DND-41 (cell line): ENCODE data around the gene RAB8A.
"Not testable (repeated sequence)": the region's sequence is repeated elsewhere in the genome, so short reads cannot be mapped to it uniquely, and the experiment has no call there.

Source experiments
- ATAC-seq: fragments of 200-7000 bp; cut with Tn5 transposase; 3 replicates; pipeline ENCODE4 v1.9.1; 2021; ENCODE audit warnings: low read depth; ENCODE audit not compliant: insufficient read depth
- DNase-seq: peaks from one replicate; pipeline ENCODE4 v3.0.0-alpha.2; 2020
- H2AFZ ChIP-seq: 2 replicates; pipeline ENCODE4 v1.6.0; 2012; ENCODE audit warnings: low read depth, low read length
- H3K27ac ChIP-seq: 2 replicates; pipeline ENCODE4 v1.5.1; 2012; ENCODE audit warnings: low read length, inconsistent platforms
- H3K27me3 ChIP-seq: fragments of 200-600 bp; sonication (generic); 2 replicates; pipeline ENCODE4 v1.6.0; 2012; ENCODE audit warnings: low read length, mild to moderate bottlenecking, inconsistent platforms; ENCODE audit not compliant: insufficient read depth, poor library complexity
- H3K36me3 ChIP-seq: 2 replicates; pipeline ENCODE4 v1.5.1; 2012; ENCODE audit warnings: low read length, inconsistent platforms; ENCODE audit not compliant: insufficient read depth
- H3K4me1 ChIP-seq: 2 replicates; pipeline ENCODE4 v1.5.1; 2012; ENCODE audit warnings: mild to moderate bottlenecking, low read length; ENCODE audit not compliant: insufficient read depth
- H3K4me2 ChIP-seq: 2 replicates; pipeline ENCODE4 v1.6.0; 2012; ENCODE audit warnings: mild to moderate bottlenecking, moderate library complexity, low read length, inconsistent platforms; ENCODE audit not compliant: insufficient read depth
- H3K4me3 ChIP-seq, 2 experiments: fragments of 200-600 bp in 1 of 2; shearing (Covaris generic) in 1 of 2; 2 replicates each; pipeline ENCODE4 v1.5.1; 2012 to 2016; ENCODE audit warnings: inconsistent platforms in 2 of 2, low read length in 2 of 2, mild to moderate bottlenecking in 2 of 2, low read depth in 1 of 2, moderate library complexity in 1 of 2
- H3K79me2 ChIP-seq: 2 replicates; pipeline ENCODE4 v1.6.0; 2012; ENCODE audit warnings: low read length, inconsistent platforms; ENCODE audit not compliant: insufficient read depth
- H3K9ac ChIP-seq: 2 replicates; pipeline ENCODE4 v1.6.0; 2012; ENCODE audit warnings: low read depth, mild to moderate bottlenecking, inconsistent platforms, low read length, moderate library complexity
- H3K9me3 ChIP-seq: 2 replicates; pipeline ENCODE4 v1.5.1; 2012; ENCODE audit warnings: low read length, moderate library complexity, mild to moderate bottlenecking, inconsistent platforms; ENCODE audit not compliant: insufficient read depth, severe bottlenecking
- H4K20me1 ChIP-seq: 2 replicates; pipeline ENCODE4 v1.6.0; 2012; ENCODE audit warnings: low read length; ENCODE audit not compliant: insufficient read depth
- CTCF ChIP-seq: IDR thresholded peaks from 2 replicates; pipeline ENCODE4 v1.5.1; 2012; ENCODE audit warnings: borderline replicate concordance, low read length, moderate library complexity, mild to moderate bottlenecking; ENCODE audit not compliant: poor library complexity, severe bottlenecking; ENCODE audit errors: extremely low read depth
- EZH2 ChIP-seq: IDR thresholded peaks from 3 replicates; pipeline ENCODE4 v1.6.1; 2012; ENCODE audit warnings: borderline replicate concordance, low read depth, mild to moderate bottlenecking, moderate library complexity, low read length, inconsistent platforms; ENCODE audit not compliant: severe bottlenecking

The RAB8A gene

GRCh38 chr19:16116067-16116466 is 4.4 kb downstream of the RAB8A start:
- Histone ChIP-seq H3K9ac (no peak overlapping the region), H2AFZ (no peak overlapping the region), H3K4me3 (no peak overlapping the region), H3K4me2 (0 out of 2 replicates have a peak overlapping the region, but pooled peaks have one; percentile 4), H3K36me3 (peaks cover 73% of the 10 kb centered on the region), H3K27ac (no peak overlapping the region), H4K20me1 (peaks cover 54% of the 10 kb centered on the region), H3K9me3 (no peaks in the 10 kb centered on the region), H3K79me2 (peaks cover 70% of the 10 kb centered on the region), H3K27me3 (no peaks in the 10 kb centered on the region), H3K4me1 (peaks cover 35% of the 10 kb centered on the region)
- TF ChIP-seq EZH2 (no peak), CTCF (no peak)
- DNase-seq (no peak), ATAC-seq (no peak)

GRCh38 chr19:16117594-16118033 is 5.9 kb downstream of the RAB8A start:
- H3K9me3 ChIP-seq = no peaks in the 10 kb centered on the region
- ATAC-seq (no peak), DNase-seq (no peak)
- peaks cover 63% of the 10 kb centered on the region for H3K79me2 ChIP-seq
- no peaks in the 10 kb centered on the region for H3K27me3 ChIP-seq
- TF ChIP-seq CTCF (peak; percentile 7), EZH2 (no peak)
- H3K4me2 ChIP-seq = no peak overlapping the region
- H4K20me1 ChIP-seq = peaks cover 56% of the 10 kb centered on the region
- no peak overlapping the region for H3K4me3 ChIP-seq
- no peak overlapping the region for H3K9ac ChIP-seq
- peaks cover 28% of the 10 kb centered on the region for H3K4me1 ChIP-seq
- no peak overlapping the region for H2AFZ ChIP-seq
- H3K36me3 ChIP-seq = peaks cover 80% of the 10 kb centered on the region
- H3K27ac ChIP-seq = no peak overlapping the region

- Histone ChIP-seq H3K9me3 (no peaks in the 10 kb centered on the region), H3K27ac (no peak overlapping the region), H3K27me3 (no peaks in the 10 kb centered on the region), H3K9ac (no peak overlapping the region), H3K4me3 (no peak overlapping the region), H4K20me1 (peaks cover 55% of the 10 kb centered on the region), H2AFZ (no peak overlapping the region), H3K4me2 (no peak overlapping the region), H3K79me2 (peaks cover 53% of the 10 kb centered on the region), H3K4me1 (peaks cover 19% of the 10 kb centered on the region), H3K36me3 (peaks cover 83% of the 10 kb centered on the region)
- TF ChIP-seq CTCF (no peak), EZH2 (no peak)
- DNase-seq (no peak), ATAC-seq (no peak)
Measured at GRCh38 chr19:16118489-16119033, 6.9 kb downstream of the RAB8A start.

- Histone ChIP-seq H3K36me3 (peaks cover 87% of the 10 kb centered on the region), H3K79me2 (peaks cover 51% of the 10 kb centered on the region), H4K20me1 (peaks cover 52% of the 10 kb centered on the region), H3K4me1 (peaks cover 16% of the 10 kb centered on the region)
- not testable (repeated sequence) for H3K27me3 ChIP-seq, H3K4me3 ChIP-seq, H3K9me3 ChIP-seq, ATAC-seq, H3K27ac ChIP-seq, DNase-seq, H3K9ac ChIP-seq, H3K4me2 ChIP-seq, H2AFZ ChIP-seq
Measured at GRCh38 chr19:16119075-16119857, 7.6 kb downstream of the RAB8A start.
